Non-pigmented ciliary epithelial cell (primary cell): ENCODE results near the gene LRRN2.

Source experiments
- DNase-seq: peaks from one replicate; pipeline ENCODE4 v3.0.0-alpha.2; 2010; ENCODE audit warnings: low read depth

Gene LRRN2

DNA sequence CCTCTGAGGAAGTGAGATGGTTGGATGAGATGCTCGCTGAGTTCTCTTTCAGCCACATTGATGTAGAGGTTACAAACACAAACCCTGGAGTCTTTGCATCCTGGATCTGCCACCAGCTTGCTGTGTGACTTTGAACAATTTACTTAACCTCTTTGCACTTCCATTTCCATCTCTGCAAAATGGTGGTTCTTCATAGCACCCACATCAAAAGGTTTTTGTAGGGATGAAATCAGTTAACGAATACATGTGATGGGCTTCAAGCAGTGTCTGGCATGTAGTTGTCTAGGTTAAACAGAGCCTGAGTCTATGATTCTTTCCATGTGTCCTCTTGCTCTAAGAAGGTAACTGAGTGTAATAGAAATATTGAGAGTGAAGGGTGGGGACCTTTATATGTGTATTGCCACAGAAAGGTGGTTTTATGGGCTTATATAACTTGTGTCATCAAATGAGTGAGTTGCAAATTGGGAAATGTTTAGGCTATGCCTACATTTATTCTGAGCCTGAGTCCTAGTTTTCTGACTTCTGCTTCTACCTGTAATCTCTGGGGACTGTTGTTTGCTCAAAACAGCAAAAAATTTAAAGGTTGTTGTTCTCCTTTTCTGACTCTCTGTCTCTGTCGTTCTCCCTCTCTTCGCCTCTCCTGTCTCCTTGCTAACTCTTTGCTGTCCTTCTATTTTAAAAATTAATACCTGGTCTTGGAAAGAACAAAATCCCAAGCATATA is 27.3 kb upstream of the LRRN2 start:
- DNase-seq: no peak

DNA sequence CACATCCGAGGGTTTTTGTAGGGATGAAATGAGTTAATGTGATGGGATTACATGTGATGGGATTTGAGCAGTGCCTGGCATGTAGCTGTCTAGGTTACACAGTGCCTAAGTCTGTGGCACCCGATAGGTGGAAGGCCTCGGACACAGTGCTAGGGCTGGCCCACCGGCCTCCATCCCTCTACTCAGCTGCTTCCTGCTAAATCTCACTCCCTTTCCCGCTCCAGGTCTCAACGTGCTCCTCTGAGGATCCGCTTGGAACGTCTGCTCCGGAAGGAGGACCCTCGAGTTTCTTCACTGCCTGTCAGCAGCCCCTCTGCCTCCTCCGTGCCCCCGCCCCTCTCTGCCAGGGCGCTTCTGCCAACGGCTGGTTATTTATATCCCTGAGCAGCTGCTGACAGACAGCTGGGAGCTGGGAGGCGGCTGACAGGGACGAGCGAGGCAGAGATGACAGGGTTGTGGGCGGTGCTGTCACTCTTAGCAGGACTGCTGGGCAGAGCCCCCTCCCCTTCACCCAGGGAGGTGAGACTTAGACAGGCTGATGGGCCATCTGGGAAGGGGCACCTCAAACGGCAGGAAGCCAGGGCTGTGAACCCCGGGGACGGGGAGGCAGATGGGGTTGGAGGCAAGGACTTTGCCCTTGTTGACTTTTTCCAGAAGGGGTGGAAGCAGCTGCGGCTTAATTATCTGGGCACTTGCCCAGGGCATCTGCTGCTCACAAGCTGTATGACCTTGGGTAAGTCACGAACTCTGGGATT is 26.6 kb upstream of the LRRN2 start:
- no peak for DNase-seq

DNA sequence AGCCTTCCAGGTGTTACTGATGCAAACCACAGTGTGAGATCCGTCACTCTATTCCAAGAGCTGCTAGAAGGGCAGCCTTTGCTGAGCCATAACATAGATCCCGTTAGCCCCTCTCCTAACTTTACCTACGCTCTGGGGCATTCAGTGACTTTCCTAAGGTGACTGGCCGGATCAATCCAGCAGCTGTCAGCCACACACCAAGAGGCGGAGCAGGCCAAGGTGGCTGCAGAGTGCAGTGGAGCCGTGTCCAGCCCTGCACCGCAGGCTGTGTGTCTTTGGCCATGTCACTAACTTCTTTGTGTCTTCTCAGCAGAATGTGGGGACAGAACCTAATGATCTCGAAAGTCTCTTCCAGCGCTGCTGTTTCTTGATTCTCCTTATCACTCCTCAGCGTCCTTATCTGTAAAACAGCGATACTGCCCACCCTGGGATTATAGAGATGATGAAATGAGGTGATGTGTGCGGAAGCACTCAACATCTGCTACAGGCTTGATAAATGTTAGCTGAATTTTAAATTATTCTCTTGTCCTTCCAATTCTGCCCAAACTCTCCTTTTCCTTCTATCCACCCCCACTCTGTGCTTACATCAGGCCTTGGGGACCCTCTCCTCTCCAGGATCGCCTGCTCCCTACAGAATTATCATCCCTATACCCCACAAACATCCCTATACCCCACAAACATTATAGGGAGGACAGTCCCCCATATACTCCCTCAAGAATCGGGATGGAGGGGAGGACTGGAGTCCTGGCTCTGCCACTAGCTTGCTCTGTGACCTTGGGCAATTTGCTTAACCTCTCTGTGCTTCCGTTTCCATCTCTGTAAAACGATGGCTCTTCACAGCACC is 25.8 kb upstream of the LRRN2 start:
- DNase-seq: no peak

DNA sequence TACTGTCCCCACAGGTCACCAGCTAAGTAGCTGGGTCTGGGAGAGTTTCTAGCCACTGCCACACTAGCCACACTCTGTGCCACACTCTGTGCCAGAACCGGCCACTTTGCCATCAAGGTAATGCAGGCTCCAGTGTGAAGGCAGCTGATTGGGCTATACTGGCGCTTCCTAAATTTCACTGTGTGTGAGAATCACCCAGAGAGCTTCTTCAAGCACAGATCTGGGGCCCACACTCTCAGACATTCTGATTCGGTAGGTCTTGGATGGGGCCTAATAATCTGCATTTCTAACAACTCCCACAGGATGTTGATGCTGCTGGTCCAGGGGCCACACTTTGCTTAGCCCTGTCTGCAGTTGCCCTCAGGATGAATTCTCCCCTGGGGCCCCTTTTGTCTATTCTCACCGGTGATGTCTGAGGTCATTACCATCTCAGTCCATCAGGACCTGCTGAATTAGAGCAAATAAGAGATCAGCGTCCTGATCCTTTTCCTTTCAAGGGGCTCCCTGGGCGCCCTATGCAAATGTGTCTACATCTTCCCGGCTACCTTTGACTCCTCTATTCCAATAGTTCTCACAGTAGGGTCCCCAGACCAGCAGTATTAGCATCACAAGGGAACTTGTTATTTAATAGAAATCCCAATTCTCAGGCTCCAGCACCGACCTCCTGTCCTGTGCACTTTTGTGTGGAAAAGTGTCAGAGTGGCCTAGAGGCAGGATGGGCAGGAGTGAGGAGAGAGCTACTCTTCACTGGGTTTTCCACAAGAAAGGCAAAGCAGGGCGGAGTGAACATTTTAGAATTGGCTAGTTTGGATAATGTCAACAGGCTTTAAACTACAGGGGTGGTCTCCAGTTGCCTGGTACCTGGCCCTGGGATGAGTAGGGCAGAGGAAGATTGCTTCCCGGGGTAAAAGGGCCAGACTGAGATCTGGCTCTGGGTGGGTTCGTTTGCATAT is 24.7 kb upstream of the LRRN2 start:
- no peak for DNase-seq

DNA sequence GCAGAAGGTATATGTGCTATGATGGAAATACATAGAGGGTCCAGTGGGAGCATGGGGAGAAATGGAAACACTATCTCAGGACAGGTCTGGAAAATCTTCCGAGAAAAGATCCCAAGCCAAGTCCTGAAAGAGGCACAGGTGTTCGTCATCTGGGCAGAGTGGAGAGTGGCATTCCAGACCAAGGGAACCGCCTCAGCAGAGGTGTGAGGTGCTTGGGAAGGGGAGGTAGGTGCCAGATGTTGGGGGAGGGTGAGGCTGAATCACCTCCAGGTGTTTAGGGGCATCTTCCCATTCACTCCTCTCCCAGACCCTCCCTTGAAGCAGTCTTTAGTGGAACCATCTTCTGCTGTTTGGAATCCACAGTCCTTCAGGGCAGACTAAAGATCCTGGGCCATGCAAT is 23.5 kb upstream of the LRRN2 start:
- no peak for DNase-seq

DNA sequence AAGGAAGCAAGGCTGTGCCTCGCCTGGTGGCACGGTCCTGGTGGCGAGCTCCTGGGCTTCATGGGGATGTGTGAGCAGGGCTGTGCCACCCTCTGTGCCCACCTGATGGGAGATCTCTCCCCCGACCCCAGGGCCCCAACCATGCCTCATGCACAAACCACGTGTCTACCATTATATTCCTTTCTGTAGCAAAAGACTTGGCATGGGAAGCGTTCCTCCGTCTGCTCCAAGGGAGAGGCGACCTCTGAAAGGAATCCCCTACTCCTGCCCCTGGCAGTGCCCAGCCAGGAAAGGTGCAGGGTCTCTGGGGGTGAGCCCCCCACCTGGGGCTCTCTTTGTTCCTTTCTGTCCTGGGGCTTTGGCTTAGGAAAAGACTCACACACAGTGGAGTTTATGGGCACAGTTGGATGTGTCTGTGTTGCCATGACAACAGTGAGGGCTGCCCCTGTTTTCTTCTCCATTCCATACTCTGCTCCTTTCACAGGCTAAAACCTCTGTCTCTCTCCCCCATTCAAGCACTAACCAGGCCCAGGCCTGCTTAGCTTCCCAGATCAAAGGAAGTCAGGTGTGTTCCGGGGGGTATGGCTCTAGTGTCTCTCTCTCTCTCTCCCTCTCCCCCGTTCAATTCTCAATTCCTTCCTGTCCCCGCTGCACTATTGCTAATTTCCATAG is 21.4 kb upstream of the LRRN2 start:
- DNase-seq: no peak

DNA sequence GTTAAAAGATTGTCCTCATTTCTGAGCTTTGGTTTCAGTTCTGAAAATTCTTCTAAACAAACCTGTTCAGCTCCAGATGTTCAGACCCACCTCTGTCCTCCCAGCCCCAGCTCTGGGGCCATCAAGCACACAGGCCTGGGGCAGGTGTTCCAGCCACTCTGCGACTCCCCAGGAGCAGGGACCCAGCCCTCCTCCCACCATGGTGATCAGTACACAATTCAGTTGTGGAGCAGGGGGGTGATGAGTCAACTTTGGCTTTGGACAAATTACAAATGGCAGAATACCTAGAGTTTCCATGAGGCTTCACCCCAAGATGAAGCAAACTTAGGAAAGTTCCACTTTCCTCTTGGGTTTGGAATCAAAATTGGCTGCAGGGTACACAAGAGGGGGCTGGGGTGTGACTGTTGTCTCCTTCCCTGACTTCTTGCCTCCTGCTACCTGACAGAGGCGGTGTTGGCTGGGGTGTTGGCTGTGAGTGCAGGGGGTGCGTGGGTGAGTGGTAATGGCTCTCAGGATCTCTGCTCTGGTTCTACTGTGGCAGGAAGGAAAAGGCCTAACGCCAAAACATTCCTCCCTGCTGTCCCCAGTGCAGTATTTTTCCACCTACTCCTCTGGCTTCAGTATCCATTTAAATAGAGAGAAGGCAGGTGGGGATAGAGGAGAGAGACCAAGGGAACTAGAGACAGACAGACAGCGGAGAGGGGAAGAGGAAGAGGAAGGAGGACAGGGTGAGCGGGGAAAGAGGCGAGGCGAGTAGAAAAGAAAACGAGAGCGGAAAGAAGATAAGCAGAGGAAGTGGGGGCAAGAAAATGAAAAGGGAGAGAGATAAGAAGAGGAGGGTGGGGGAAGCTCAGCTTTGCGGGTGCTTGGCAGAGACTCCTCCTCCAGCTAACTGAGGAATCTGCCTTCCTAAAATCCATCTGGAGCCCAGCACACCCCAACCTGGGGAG is 20.6 kb upstream of the LRRN2 start:
- DNase-seq: no peak

DNA sequence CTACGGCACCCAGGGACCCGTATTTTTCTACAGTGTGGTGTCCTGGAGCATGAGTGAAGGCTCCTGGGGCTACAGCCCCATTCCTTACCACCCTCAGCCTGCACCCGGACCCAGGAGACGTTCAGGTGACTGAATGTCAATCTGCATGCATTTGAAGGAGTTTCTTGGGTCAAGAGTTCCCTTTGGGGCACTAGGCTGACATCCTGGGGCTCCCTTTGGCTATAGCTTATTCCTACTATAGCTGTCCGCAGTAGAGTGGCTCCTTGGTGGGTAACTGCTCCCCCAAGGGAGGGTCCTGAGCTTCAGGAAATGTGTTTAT is 19.9 kb upstream of the LRRN2 start:
- no peak for DNase-seq

DNA sequence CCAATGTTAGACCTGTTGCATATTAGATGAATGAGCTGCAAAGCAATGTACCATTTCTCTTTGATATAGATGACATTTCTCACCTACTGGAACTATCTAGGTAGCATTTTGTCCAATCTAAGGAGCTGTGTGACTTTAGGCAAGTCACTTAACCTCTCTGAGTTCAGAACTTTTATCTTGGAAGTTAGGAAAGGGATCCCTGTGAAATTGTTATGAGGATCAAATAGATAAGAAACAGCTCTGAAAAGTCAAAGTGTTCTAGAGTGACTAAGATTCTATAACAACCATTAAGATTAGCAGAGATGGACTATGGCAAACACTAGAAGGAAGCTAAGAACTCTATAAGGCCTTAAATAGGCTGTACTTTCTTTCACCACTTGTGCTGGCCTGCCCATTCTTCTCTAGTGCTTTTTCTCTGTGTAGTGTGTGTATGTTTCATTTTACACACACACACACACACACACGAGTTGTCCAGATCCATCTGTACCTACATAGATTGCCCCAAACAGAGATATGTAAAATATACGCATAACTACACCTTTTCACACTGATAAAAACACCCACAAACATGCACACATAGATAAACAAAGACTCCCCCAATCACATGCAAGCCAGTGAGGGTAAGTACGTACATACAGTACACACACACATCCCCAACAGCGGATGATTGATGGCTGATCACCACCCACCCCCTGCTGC is 19.4 kb upstream of the LRRN2 start:
- DNase-seq: no peak

DNA sequence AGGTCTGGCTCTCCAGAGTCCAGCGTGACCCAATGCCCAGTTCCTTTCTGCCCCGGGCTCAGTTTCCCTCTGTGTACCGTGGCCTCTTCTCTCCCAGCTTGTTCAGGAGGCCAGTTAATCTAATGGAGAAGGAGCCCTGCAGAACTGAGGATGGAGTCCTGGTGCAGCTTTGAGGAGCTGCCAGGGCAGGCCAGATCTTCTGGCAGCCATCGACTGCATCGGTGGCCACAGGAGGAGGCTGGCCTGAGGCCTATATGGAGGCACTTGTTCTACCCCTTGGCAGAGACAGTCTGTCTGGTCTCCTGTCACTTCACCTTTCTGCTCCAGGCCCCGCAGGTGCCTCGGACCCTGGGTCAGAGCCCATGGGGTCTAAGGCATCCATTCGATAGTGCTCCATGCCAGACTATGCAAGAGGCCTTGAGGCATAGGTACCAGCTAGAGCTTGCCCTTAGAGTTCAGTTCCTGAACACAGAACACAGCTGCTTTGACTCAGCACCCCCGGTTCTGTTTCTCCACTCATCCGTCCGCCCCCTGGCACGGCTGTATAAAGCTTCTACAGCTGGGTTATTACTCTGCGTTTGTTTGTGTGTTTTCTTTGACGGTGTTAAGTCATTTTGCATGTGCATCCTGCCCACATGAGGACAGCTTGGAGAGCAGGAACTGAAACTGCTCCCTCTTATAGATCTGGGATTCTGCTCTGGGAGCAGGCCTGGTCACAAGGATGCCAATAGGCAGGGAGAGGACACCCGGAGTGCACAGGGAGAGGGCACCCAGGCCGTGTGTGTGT is 18.5 kb upstream of the LRRN2 start:
- no peak for DNase-seq

DNA sequence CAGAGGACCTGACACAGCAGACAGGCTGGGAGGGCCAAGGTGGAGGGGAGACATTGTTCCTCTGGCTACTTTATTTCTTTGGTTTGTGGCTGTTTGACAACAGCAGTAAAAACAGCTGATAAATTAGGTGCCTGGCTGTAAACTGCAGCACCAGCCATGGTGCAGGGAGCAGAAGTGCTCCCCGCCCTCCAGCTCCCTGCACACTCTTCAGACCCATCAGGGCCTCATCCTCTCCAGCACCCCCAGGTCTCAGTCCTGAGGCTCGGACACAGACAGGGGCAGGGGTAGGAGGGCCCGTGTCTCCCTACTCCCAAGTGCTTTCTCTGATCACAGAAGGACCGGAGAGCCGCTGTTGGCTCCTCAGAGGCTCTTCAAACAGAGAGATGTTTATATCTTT is 17.7 kb upstream of the LRRN2 start:
- no peak for DNase-seq

DNA sequence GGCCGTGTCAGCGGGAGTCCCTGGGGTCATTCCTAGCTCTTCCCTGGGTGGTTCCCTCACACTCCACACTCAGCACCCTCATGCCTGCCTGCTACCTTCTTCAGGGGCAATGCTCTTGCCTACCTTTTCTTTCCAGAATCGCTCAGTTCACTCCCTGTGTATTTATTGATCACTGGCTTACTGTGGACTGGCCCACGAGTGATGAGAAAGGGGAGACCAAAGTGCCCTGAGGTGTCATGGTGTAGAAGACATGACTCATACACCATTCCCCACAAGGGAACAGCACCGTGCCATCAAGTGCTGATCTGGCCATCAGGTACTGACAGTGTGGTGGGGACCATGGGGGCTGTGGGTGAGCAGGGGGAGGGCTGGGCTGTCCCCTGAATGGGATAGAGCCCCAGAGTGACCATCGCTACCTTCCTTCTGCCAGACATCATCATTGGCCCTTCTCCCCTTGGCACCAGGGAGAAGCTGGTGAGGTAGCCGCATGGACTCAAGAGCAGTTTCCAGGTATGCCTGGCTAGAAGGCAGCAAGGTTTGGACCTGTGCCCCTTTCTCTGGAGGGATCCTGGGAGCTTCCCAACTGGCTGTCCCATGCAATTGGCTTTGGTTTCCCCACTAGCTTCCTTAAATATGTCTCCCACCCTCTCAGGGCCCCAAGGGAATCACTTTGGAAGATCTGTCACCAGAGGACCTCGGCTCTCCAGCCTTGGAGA is 17.2 kb upstream of the LRRN2 start:
- no peak for DNase-seq

DNA sequence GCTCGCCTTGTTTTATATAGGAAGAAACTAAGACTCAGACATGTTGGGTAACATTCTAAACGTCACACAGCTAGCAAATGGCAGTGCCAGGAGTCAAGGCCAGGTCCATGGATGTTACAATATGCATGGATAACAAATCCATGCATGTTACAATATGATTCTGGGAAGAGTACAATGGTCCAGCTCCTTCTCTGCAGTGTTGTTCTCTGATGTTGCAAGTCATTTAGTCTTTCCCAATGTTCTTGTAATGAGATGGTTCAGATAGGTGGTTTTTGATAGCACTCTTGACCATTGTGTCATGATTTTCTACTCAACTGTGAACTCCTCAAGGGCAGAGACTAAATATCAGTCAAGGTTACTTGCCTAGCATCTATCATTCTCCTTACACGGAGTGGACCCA is 15.7 kb upstream of the LRRN2 start:
- no peak for DNase-seq

DNA sequence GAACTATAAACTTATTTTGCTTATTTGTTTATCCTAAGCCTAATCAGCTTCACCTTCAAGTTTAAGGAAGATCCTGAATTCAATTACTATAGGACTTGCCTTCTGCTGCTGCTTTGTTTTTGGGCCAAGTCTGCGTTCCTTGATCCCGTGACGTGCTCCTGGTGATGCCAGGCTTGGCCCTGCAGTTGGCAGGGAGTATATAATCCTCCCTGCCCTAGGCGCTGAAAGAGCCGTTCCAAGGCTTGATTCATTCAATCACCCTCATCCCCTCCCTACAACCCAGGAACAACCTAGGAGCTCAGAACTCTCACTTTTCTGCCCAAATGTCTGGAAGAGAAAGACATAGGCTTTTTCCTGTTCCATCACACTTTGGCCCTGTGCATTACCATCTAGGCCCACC is 12.4 kb upstream of the LRRN2 start:
- no peak for DNase-seq

DNA sequence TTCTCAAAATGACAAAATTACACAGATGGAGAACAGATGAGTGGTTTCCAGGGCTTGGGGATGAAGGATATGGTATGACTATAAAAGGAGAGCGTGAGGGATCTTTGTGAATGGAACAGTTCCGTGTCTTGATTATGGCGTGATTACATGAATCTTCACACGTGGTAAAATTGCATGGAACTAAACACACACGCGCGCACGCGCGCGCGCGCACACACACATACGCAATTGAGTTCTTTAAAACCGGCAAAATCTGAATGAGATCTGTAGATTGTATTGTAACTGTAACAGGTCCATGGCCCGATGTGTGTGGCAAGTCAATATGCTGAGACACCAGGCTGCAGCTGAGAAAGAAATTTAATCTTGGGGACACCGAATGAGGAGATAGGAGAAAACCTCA is 11.1 kb upstream of the LRRN2 start:
- DNase-seq: no peak

DNA sequence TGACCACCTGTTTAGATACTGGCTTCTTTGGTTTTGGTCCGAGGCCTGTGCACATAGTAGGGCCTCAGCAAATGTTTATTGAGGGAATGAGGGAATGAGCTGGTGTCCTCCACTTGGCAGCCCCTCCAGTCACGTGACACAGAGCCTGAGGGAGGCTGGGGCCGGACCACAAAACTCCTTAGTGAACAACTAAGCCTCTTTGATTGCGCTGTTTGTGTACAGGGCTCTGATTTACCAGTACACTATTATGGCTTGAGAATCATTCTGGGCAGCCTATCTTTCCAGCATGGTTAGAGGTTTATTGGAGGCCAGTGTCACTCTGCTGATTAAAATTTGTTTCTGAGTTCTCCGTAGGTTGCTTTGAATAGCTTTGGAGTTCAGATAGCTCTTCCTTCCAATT is 10.2 kb upstream of the LRRN2 start:
- no peak for DNase-seq

DNA sequence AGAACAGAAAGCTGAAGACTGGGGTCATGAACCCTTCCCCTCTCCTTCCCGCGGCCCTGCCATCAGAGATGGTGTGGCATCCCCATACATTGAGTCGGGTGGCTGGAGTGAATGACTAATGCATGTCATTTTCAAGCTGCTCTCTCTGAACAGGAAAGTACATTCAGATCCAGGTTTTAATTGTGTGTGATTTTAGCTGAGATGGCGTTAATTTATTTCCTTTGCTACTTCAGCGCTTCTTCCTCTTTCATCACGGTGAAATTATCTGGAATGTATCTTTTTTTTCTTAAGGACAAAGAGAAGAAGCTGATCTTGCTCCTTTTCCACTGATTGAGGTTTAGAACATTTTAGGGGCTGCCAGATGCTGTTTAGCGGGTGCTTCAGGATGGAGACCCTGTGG is 8.6 kb upstream of the LRRN2 start:
- DNase-seq: no peak

DNA sequence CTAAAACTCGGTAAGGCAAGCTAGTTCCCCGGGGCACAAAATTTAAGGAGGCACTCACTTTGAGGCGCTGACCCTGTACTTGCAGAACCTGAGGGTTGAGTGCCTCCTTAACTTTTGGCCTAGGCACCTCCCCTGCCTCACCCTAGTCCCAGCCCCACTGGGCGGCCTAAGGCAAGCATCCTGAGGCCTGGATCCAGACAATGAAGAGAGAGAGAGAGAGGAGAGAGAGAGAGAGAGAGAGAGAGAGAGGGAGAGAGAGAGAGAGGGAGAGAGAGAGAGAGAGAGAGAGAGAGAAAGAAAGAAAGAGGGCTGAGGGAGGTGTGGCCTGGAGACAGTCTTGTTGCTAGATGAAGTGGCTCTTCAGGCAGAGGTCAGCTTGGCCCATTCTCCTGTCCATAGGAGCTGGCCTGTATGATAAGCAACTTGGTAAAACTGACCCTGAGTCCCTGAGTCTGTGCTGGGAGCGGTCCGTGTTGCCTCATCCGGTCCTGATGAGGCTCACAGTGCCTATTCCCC is 7.4 kb upstream of the LRRN2 start:
- DNase-seq: no peak
